ENCODE measurements around the gene DEPDC5.
"Not testable (repeated sequence)": the region's sequence is repeated elsewhere in the genome, so short reads cannot be mapped to it uniquely, and the experiment has no call there.

DEPDC5 gene

GRCh38 chr22:31813898-31814297, 60.1 kb downstream of the DEPDC5 start:
- not testable (repeated sequence) for H3K4me3 ChIP-seq (ENCODE audit: low read depth, low read length)

- H3K4me3 ChIP-seq (ENCODE audit: low read depth, low read length), result no peak overlapping the region
These were observed 61.1 kb downstream of the DEPDC5 start for GRCh38 chr22:31814942-31815341.

GRCh38 chr22:31815383-31815814, 61.6 kb downstream of the DEPDC5 start:
- H3K4me3 ChIP-seq (ENCODE audit: low read depth, low read length), result not testable (repeated sequence)

- H3K4me3 ChIP-seq (ENCODE audit: low read depth, low read length), result no peak overlapping the region
These were observed 62.9 kb downstream of the DEPDC5 start for GRCh38 chr22:31816750-31817149.

GRCh38 chr22:31818481-31819392, 64.9 kb downstream of the DEPDC5 start:
- H3K4me3 ChIP-seq (ENCODE audit: low read depth, low read length), result no peak overlapping the region

GRCh38 chr22:31820655-31821054, 66.8 kb downstream of the DEPDC5 start:
- no peak overlapping the region for H3K4me3 ChIP-seq (ENCODE audit: low read depth, low read length)

GRCh38 chr22:31821572-31821971, 67.8 kb downstream of the DEPDC5 start:
- no peak overlapping the region for H3K4me3 ChIP-seq (ENCODE audit: low read depth, low read length)

GRCh38 chr22:31822523-31822922, 68.7 kb downstream of the DEPDC5 start:
- no peak overlapping the region for H3K4me3 ChIP-seq (ENCODE audit: low read depth, low read length)

- no peak overlapping the region for H3K4me3 ChIP-seq (ENCODE audit: low read depth, low read length)
These were observed 71.7 kb downstream of the DEPDC5 start for GRCh38 chr22:31825513-31825912.

- H3K4me3 ChIP-seq (ENCODE audit: low read depth, low read length), result no peak overlapping the region
These were observed 72.6 kb downstream of the DEPDC5 start for GRCh38 chr22:31826443-31826842.

- no peak overlapping the region for H3K4me3 ChIP-seq (ENCODE audit: low read depth, low read length)
These were observed 74.9 kb downstream of the DEPDC5 start for GRCh38 chr22:31828739-31829138.

GRCh38 chr22:31829505-31829904, 75.7 kb downstream of the DEPDC5 start:
- H3K4me3 ChIP-seq (ENCODE audit: low read depth, low read length), result no peak overlapping the region

- H3K4me3 ChIP-seq (ENCODE audit: low read depth, low read length), result no peak overlapping the region
These were observed 76.9 kb downstream of the DEPDC5 start for GRCh38 chr22:31830721-31831070.

GRCh38 chr22:31833930-31834329, 80.1 kb downstream of the DEPDC5 start:
- H3K4me3 ChIP-seq (ENCODE audit: low read depth, low read length), result no peak overlapping the region

GRCh38 chr22:31836010-31836409, 82.2 kb downstream of the DEPDC5 start:
- H3K4me3 ChIP-seq (ENCODE audit: low read depth, low read length), result no peak overlapping the region

GRCh38 chr22:31838917-31839316, 85.1 kb downstream of the DEPDC5 start:
- H3K4me3 ChIP-seq (ENCODE audit: low read depth, low read length), result no peak overlapping the region

- H3K4me3 ChIP-seq (ENCODE audit: low read depth, low read length), result no peak overlapping the region
These were observed 86.2 kb downstream of the DEPDC5 start for GRCh38 chr22:31839986-31840385.

- no peak overlapping the region for H3K4me3 ChIP-seq (ENCODE audit: low read depth, low read length)
These were observed 86.8 kb downstream of the DEPDC5 start for GRCh38 chr22:31840585-31840984.

- no peak overlapping the region for H3K4me3 ChIP-seq (ENCODE audit: low read depth, low read length)
These were observed 87.4 kb downstream of the DEPDC5 start for GRCh38 chr22:31841078-31841827.

- H3K4me3 ChIP-seq (ENCODE audit: low read depth, low read length), result no peak overlapping the region
These were observed 89.7 kb downstream of the DEPDC5 start for GRCh38 chr22:31843526-31843925.

- H3K4me3 ChIP-seq (ENCODE audit: low read depth, low read length), result no peak overlapping the region
These were observed 91.1 kb downstream of the DEPDC5 start for GRCh38 chr22:31844941-31845340.
